HG02973 (cell line): ENCODE data around the gene IQCE.
A peak's percentile ranks its signal among the peaks of the same experiment; 100 is the strongest.

ENCODE experiments used
- ATAC-seq: cut with Tn5 transposase; IDR thresholded peaks from one replicate; pipeline ENCODE4 v1.9.1; 2021; ENCODE audit warnings: moderate library complexity; ENCODE audit not compliant: unreplicated experiment

Gene IQCE

GRCh38 chr7:2644220-2644561 is 85.4 kb downstream of the IQCE start:
- ATAC-seq: no peak

DNA sequence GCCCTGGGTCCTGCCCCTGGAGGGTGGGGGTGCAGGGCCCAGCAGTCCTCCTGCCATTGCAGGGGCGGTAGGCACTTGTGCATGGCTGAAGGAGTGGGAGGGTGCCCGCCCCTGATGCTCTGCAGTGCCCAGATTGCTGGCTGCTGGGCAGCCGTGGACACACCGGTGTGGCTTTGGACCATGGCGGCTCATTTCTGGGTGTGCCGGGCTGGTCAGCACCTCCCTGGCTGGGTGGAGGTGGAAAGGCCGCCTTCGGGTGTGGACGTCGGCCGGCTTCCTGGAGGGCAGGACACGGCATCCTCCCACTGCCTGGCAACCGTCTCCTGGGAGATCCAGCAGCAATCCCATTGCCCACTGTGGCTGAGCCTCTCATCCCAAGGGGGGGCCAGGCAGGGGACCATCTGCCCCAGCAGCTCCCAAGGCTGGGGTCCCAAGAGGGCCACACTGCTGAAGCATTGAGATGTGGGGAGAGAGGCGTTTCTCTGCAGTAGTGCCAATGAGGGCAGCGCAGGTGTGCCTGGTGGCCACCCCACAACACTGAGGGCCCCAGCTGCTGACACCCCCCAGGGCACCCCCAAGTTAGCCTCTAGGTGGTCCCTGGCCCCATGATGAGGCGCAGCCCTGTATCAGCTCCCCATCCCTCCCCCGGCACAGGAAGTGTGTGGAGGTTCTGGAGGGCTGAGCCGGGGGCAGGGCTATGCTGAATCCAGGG is 85.9 kb downstream of the IQCE start:
- ATAC-seq: peak; percentile 21

DNA sequence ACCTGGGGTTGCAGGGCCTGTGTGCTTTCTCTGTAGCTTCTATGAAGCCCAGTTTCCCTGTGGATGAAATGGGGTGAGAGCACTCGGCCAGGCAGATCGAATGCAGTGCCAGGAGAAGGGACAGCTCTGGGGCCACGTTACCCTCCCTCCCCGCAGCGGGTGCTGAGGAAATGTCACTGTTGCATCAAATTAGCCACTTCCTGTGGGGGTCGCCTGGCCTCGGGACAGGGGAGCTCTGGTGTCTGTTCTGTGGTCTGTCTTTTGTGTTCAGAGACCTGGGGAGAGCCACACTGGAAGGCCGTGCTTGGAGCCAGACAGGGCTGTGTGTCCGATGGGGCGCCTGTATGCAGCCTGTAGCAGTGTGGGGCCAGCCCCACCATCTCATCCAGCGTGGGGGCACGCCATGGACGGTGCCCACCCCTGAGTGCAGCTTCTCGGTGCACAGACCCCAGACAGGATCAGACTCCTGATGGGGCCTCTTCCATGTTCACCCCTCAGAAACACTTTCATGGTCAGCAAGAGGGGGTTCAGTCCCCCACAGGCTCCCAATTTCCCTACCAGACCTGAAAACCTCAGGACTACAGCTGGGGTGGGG is 86.6 kb downstream of the IQCE start:
- ATAC-seq: peak; percentile 36

GRCh38 chr7:2646336-2646679 is 87.5 kb downstream of the IQCE start:
- no peak for ATAC-seq

DNA sequence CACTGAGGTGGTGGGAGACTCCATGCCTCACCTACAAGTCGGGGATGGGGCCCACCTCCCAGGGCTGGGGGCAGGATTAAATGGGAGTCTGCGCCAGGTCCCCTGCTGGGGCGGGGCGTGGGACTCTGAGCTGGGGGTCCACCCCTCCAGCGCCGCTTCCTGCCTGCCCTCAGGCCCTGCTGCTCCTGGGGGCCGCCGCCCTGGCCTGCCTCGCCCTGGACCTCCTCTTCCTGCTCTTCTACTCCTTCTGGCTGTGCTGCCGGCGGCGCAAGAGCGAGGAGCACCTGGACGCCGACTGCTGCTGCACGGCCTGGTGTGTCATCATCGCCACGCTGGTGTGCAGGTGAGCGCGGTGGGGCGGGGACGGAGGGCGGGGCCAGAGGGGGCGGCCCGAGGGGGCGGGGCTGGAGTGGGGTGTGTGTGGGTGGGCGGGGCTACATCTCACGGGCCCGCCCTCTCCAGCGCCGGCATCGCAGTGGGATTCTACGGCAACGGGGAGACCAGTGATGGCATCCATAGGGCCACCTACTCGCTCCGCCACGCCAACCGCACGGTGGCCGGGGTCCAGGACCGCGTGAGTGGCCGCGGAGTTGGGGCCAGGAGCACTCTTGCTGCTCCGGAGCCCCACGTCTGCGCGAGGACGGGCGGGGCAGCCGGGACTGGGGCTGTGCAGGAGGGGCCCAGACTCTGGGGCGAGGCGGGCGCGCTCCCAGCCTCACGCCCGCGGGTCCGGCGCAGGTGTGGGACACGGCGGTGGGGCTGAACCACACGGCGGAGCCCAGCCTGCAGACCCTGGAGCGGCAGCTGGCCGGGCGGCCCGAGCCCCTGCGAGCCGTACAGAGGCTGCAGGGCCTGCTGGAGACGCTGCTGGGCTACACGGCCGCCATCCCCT is 88.1 kb downstream of the IQCE start:
- ATAC-seq: no peak

- no peak for ATAC-seq
Observed at GRCh38 chr7:2647594-2648172, 88.9 kb downstream of the IQCE start.

DNA sequence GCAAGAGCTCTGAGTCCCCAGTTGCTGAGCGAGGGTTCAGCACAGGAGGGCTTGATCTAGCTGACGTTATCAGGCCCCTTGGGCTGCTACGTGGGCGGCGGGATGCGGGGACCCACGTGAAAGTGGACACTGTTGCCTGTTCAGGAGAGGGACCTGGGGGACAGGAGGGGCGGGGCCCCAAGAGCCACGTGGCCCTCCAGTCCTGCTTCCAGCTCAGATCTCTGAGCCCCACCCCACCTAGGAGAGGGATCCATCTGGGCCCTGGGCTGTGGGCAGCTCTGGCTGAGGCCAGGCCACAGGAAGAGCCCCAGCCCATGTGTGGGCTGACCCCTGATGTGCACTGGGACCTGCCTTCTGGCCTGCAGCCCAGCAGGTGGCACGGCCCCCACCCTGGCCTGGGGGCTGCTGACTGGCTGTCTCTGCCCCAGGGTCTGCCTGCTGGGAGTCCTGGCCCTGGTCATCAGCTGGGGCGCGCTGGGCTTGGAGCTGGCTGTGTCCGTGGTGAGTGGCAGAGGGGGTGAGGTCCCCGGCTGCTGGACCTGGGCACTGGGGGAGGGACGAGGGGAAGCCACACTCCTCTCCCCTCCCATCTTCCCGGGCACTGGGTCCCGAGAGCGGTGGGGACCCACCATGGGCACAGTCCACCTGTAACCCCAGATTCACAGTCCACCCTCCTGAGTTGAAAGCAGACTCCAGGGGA is 90.5 kb downstream of the IQCE start:
- ATAC-seq: no peak

GRCh38 chr7:2649991-2650390 is 91.2 kb downstream of the IQCE start:
- ATAC-seq: no peak

- no peak for ATAC-seq
Observed at GRCh38 chr7:2650451-2650850, 91.7 kb downstream of the IQCE start.

GRCh38 chr7:2651336-2651735 is 92.6 kb downstream of the IQCE start:
- ATAC-seq: no peak

- no peak for ATAC-seq
Observed at GRCh38 chr7:2651847-2652735, 93.3 kb downstream of the IQCE start.

- no peak for ATAC-seq
Observed at GRCh38 chr7:2652736-2653060, 93.9 kb downstream of the IQCE start.

DNA sequence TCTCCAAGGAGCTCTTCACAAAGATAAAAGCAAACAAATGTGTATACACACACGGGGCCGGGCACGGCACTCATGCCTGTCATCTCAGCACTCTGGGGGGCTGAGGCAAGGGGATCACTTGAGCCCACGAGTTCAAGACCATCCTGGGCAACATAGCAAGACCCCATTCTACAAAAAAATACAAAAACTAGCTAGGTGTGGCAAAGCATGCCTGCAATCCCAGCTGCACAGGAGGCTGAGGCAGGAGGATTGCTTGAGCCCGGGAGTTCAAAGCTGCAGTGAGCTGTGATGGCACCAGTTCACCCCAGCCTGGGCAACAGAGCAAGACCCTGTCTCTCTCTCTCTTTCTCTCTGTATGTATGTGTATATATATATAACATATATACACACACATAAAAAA is 95.3 kb downstream of the IQCE start:
- ATAC-seq: no peak

DNA sequence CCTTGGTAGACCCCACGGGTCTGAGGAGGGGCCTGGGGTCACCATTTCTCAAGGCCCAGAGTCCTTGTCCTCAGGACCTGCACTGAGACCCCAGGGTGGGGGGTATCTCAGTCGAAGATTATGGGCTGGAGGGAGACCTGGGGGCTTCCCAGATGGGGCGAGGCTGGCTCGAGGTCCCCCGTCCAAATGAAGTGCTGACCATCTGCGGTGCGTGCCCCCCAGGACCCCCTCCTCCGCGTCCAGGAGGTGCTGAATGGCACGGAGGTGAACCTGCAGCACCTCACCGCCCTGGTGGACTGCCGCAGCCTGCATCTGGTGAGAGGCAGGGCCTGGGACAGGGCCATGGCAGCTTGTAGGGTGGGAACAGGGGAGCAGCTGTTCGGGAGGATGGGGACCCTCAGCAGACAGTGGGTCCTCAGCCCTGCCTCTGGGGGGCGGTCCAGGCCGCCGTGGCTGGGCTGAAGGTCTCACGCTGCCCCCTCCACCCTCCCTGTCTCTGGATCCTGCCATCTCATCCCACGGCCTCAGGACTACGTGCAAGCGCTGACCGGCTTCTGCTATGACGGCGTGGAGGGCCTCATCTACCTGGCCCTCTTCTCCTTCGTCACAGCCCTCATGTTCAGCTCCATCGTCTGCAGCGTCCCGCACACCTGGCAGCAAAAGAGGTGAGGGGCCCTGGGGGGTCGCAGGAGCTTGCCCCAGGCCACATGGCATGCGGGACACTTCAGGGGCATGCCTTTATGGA is 97.3 kb downstream of the IQCE start:
- ATAC-seq: no peak

DNA sequence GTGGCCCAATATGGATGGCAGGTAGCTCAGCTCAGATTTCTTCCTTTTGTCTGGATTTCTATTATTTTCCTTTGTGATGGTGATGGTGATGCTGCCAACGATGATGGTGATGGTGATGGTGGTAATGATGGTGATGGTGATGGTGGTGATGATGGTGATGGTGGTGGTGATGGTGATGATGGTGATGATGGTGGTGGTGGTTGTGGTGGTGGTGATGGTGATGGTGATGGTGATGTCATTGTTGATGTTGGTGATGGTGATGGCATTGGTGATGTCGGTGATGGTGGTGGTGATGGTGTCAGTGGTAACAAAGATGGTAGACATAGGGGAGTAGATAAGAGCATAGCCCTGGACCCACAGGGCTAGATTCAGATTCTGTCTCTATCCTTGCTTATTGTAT is 98.4 kb downstream of the IQCE start:
- no peak for ATAC-seq

DNA sequence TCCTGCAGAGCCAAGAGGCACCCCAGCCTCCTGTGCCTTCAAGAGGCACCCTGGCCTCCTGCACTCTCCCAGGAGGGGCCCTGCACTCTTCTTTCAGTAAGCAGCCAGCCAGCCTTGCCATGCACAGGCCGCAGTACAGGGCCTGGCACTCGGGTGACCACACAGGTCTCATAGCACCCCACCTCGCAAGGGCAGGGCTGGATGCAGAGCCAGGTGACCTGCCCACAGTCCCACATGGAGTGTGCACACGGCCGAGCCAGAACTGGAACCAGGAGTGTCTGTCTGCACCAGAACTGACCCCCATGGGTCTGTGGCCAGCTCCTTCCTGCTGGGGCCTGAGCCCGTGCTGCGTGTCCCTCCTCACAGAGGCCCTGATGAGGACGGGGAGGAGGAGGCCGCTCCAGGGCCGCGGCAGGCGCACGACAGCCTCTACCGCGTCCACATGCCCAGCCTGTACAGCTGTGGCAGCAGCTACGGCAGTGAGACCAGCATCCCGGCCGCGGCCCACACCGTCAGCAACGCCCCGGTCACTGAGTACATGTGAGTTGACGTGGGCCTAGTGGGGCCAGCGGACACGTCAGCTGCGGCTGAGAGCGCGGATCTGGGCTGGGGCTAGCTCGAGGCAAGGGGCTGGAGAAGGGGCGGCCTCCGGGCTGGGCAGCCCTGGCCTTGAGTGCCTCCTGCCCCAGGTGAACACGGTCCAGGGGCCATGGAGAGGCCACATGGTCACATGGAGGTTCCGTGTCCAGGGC is 99.3 kb downstream of the IQCE start:
- no peak for ATAC-seq

DNA sequence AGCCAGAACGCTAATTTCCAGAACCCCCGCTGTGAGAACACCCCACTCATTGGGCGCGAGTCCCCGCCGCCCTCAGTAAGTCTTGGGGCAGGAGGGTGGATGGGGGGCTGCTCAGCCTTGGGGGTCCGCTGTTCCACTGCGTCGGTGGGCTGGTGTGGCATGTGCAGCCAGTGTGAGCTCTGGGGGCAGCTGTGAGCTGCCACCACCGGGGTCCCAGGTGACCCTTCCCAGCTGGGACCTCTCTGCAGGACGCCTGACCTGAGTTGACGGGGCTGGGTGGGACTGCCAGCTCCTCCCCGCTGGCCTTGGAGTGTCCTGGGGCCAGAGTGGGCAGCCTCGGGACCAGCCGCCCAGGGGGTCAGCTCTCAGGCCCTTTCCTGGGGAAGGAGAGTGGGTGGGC is 100.2 kb downstream of the IQCE start:
- no peak for ATAC-seq

GRCh38 chr7:2659556-2660358 is 101.0 kb downstream of the IQCE start:
- no peak for ATAC-seq
